Subcutaneous abdominal adipose tissue (tissue), 5 donors: ENCODE data around the gene RASSF3.

Source experiments
- H3K27ac ChIP-seq: one replicate; pipeline ENCODE4 v1.7.0; 2013; ENCODE audit warnings: low read depth, mild to moderate bottlenecking, inconsistent platforms, low read length, moderate library complexity
- H3K27me3 ChIP-seq, 5 donors: one replicate each; pipeline ENCODE4 v1.7.0; 2013; ENCODE audit warnings: low read length in 5 of 5, inconsistent platforms in 1 of 5; ENCODE audit not compliant: control insufficient read depth in 5 of 5, insufficient read depth in 4 of 5
- H3K36me3 ChIP-seq, 5 donors: one replicate each; pipeline ENCODE4 v1.7.0; 2013; ENCODE audit warnings: low read length in 5 of 5; ENCODE audit not compliant: control insufficient read depth in 5 of 5, insufficient read depth in 5 of 5
- H3K4me1 ChIP-seq, 5 donors: one replicate each; pipeline ENCODE4 v1.7.0; 2013; ENCODE audit warnings: low read length in 5 of 5, mild to moderate bottlenecking in 3 of 5, moderate library complexity in 1 of 5; ENCODE audit not compliant: control insufficient read depth in 5 of 5, insufficient read depth in 5 of 5
- H3K4me3 ChIP-seq, 5 donors: one replicate each; pipeline ENCODE4 v1.7.0; 2013; ENCODE audit warnings: low read length in 5 of 5, low read depth in 1 of 5
- H3K9ac ChIP-seq, 5 donors: one replicate each; pipeline ENCODE4 v1.7.0; 2013; ENCODE audit warnings: low read length in 5 of 5, mild to moderate bottlenecking in 4 of 5, moderate library complexity in 3 of 5
- H3K9me3 ChIP-seq, 5 donors: one replicate each; pipeline ENCODE4 v1.7.0; 2013; ENCODE audit warnings: low read length in 5 of 5; ENCODE audit not compliant: control insufficient read depth in 5 of 5
- donor health status: healthy.
- donor health status: healthy.
- donor health status: healthy.
- donor health status: healthy.
- donor health status: healthy.

The RASSF3 gene

GRCh38 chr12:64675795-64676194 is 65.5 kb downstream of the RASSF3 start:
- H3K4me3 ChIP-seq, result no peak overlapping the region

GRCh38 chr12:64678248-64678647 is 68.0 kb downstream of the RASSF3 start:
- no peaks in the 10 kb centered on the region for H3K9me3 ChIP-seq
- no peak overlapping the region for H3K4me3 ChIP-seq
- peaks cover 3 to 53% (median 34%) of the 10 kb centered on the region in 5 donors for H3K4me1 ChIP-seq
- H3K36me3 ChIP-seq, result no peaks in the 10 kb centered on the region
- no peak overlapping the region for H3K27ac ChIP-seq
- H3K9ac ChIP-seq, result no peak overlapping the region
- H3K27me3 ChIP-seq, result no peaks in the 10 kb centered on the region

More at GRCh38 chr12:64675795-64676194, 65.5 kb downstream of the RASSF3 start:
- no peaks in the 10 kb centered on the region for H3K36me3 ChIP-seq
- H3K9ac ChIP-seq, result no peak overlapping the region
- no peaks in the 10 kb centered on the region for H3K27me3 ChIP-seq
- no peaks in the 10 kb centered on the region for H3K9me3 ChIP-seq
- H3K4me1 ChIP-seq, result peaks cover 3 to 60% (median 40%) of the 10 kb centered on the region in 5 donors
- peak overlapping the region; percentile 28 for H3K27ac ChIP-seq

GRCh38 chr12:64678835-64679234 is 68.5 kb downstream of the RASSF3 start:
- peaks cover 3 to 50% (median 30%) of the 10 kb centered on the region in 5 donors for H3K4me1 ChIP-seq
- H3K4me3 ChIP-seq, result no peak overlapping the region
- no peak overlapping the region for H3K9ac ChIP-seq
- H3K9me3 ChIP-seq, result no peaks in the 10 kb centered on the region
- H3K27ac ChIP-seq, result no peak overlapping the region
- H3K36me3 ChIP-seq, result no peaks in the 10 kb centered on the region
- H3K27me3 ChIP-seq, result no peaks in the 10 kb centered on the region

GRCh38 chr12:64679487-64680001 is 69.2 kb downstream of the RASSF3 start:
- Histone ChIP-seq H3K9me3 (no peaks in the 10 kb centered on the region), H3K4me1 (peaks cover 3 to 43% (median 28%) of the 10 kb centered on the region in 5 donors), H3K27me3 (no peaks in the 10 kb centered on the region), H3K9ac (peak overlapping the region in 4 of 5 donors; percentile 15 to 45 (median 34)), H3K36me3 (no peaks in the 10 kb centered on the region), H3K4me3 (peak overlapping the region; percentile 7 to 52 (median 41)), H3K27ac (peak overlapping the region; percentile 64)

GRCh38 chr12:64680235-64680634 is 69.9 kb downstream of the RASSF3 start:
- Histone ChIP-seq H3K36me3 (peaks cover 0 to 2% (median 0%) of the 10 kb centered on the region in 5 donors), H3K4me3 (peak overlapping the region in 4 of 5 donors; percentile 7 to 52 (median 26)), H3K9ac (peak overlapping the region in 2 of 5 donors; percentile 40 to 45), H3K4me1 (peaks cover 3 to 42% (median 28%) of the 10 kb centered on the region in 5 donors), H3K9me3 (no peaks in the 10 kb centered on the region), H3K27ac (peak overlapping the region; percentile 64), H3K27me3 (no peaks in the 10 kb centered on the region)

GRCh38 chr12:64681200-64682052 is 71.1 kb downstream of the RASSF3 start:
- no peak overlapping the region for H3K9ac ChIP-seq
- no peaks in the 10 kb centered on the region for H3K27me3 ChIP-seq
- peaks cover 0 to 12% (median 7%) of the 10 kb centered on the region in 5 donors for H3K36me3 ChIP-seq
- peaks cover 3 to 34% (median 27%) of the 10 kb centered on the region in 5 donors for H3K4me1 ChIP-seq
- no peaks in the 10 kb centered on the region for H3K9me3 ChIP-seq
- H3K4me3 ChIP-seq, result no peak overlapping the region
- no peak overlapping the region for H3K27ac ChIP-seq

GRCh38 chr12:64682572-64683277 is 72.4 kb downstream of the RASSF3 start:
- H3K4me3 ChIP-seq, result no peak overlapping the region
- peaks cover 0 to 12% (median 7%) of the 10 kb centered on the region in 5 donors for H3K36me3 ChIP-seq
- H3K9me3 ChIP-seq, result no peaks in the 10 kb centered on the region
- no peak overlapping the region for H3K27ac ChIP-seq
- H3K27me3 ChIP-seq, result no peaks in the 10 kb centered on the region
- H3K9ac ChIP-seq, result no peak overlapping the region
- peaks cover 4 to 33% (median 30%) of the 10 kb centered on the region in 5 donors for H3K4me1 ChIP-seq

GRCh38 chr12:64683816-64684543 is 73.7 kb downstream of the RASSF3 start:
- Histone ChIP-seq H3K27ac (no peak overlapping the region), H3K4me1 (peaks cover 9 to 42% (median 37%) of the 10 kb centered on the region in 5 donors)

GRCh38 chr12:64685050-64685449 is 74.8 kb downstream of the RASSF3 start:
- H3K9ac ChIP-seq, result no peak overlapping the region
- no peaks in the 10 kb centered on the region for H3K27me3 ChIP-seq
- peaks cover 8 to 35% (median 30%) of the 10 kb centered on the region in 5 donors for H3K4me1 ChIP-seq
- H3K4me3 ChIP-seq, result no peak overlapping the region
- no peaks in the 10 kb centered on the region for H3K9me3 ChIP-seq
- peaks cover 0 to 25% (median 10%) of the 10 kb centered on the region in 5 donors for H3K36me3 ChIP-seq
- H3K27ac ChIP-seq, result no peak overlapping the region

More at GRCh38 chr12:64683816-64684543, 73.7 kb downstream of the RASSF3 start:
- Histone ChIP-seq H3K9ac (no peak overlapping the region), H3K4me3 (no peak overlapping the region), H3K9me3 (no peaks in the 10 kb centered on the region), H3K36me3 (peaks cover 0 to 24% (median 10%) of the 10 kb centered on the region in 5 donors), H3K27me3 (no peaks in the 10 kb centered on the region)
